ENCODE measurements around the gene MAF. TPM values are rescaled to one million over a fixed set of nuclear protein-coding genes. Genes with fewer than 3 reads are reported as not detected.

MAF gene
- total RNA-seq, 1 experiment from 2014 or later, result 4.9 TPM

- WGBS (ENCODE audit: extremely low coverage, insufficient read length, low lambda C conversion rate), result no CpG with 5 or more reads among the region's 1 CpG
- Histone ChIP-seq H3K27me3 (ENCODE audit: insufficient read depth, low read length) (no peaks in the 10 kb centered on the region), H3K23ac (ENCODE audit: insufficient read length, low read depth, low read length) (no peak overlapping the region), H4K91ac (ENCODE audit: insufficient read length, low read depth, low read length) (no peak overlapping the region), H2AFZ (ENCODE audit: low read length) (no peak overlapping the region), H4K5ac (ENCODE audit: insufficient read length, low read depth, low read length) (no peak overlapping the region), H3K4me2 (ENCODE audit: insufficient read depth, insufficient read length, low read length) (no peak overlapping the region), H3K56ac (ENCODE audit: insufficient read length, low read depth, low read length) (no peak overlapping the region), H3K14ac (ENCODE audit: insufficient read depth, low read length) (no peak overlapping the region), H4K20me1 (ENCODE audit: control insufficient read depth, insufficient read depth, insufficient read length) (no peaks in the 10 kb centered on the region), H2BK120ac (ENCODE audit: low read depth, low read length, poor library complexity, severe bottlenecking) (no peak overlapping the region), H2BK5ac (ENCODE audit: insufficient read length, low read length) (no peak overlapping the region), H2BK15ac (ENCODE audit: low read depth, low read length) (no peak overlapping the region), H3K23me2 (ENCODE audit: insufficient read length, low read depth, low read length, poor library complexity, severe bottlenecking) (no peaks in the 10 kb centered on the region), H2BK12ac (ENCODE audit: insufficient read length, low read depth, low read length) (no peak overlapping the region), H3K18ac (ENCODE audit: insufficient read length, low read depth, low read length) (no peak overlapping the region), H3K9ac (ENCODE audit: extremely low read depth, insufficient read length, low read length) (no peak overlapping the region), H2BK20ac (ENCODE audit: low read depth, low read length, poor library complexity, severe bottlenecking) (no peak overlapping the region), H4K8ac (replicated peaks; ENCODE audit: insufficient read length, low read depth, low read length) (no peak overlapping the region), H3T11ph (ENCODE audit: low read length) (no peak overlapping the region), H3K4ac (ENCODE audit: low read depth, low read length) (no peak overlapping the region), H3K79me1 (ENCODE audit: insufficient read depth, low read depth, low read length, poor library complexity, severe bottlenecking) (no peaks in the 10 kb centered on the region), H3K4me1 (ENCODE audit: insufficient read depth, low read length) (peaks cover 4% of the 10 kb centered on the region; the same call in 1 of the 2 replicates), H3K27ac (ENCODE audit: insufficient read length, low read depth, low read length) (no peak overlapping the region), H3K79me2 (ENCODE audit: insufficient read depth, low read length) (no peaks in the 10 kb centered on the region), H2AK5ac (ENCODE audit: insufficient read length, low read length) (no peak overlapping the region), H3K9me3 (ENCODE audit: control insufficient read depth, low read depth, low read length) (no peaks in the 10 kb centered on the region)
- peaks cover 3 to 6% of the 10 kb centered on the region in 2 experiments; a peak in 2 of 5 replicates for H3K9me3 Mint-ChIP-seq
- no peak for DNase-seq
- peaks cover 0 to 4% (median 0%) of the 10 kb centered on the region in 3 experiments; a peak in 2 of 7 replicates for H3K36me3 Mint-ChIP-seq (ENCODE audit: insufficient read depth in 1 of 3, low read depth in 3 of 3)
- no peak overlapping the region for H3K27ac Mint-ChIP-seq
- peaks cover 10% of the 10 kb centered on the region in 2 experiments for H3K4me1 Mint-ChIP-seq
- peaks cover 5% of the 10 kb centered on the region for H3K27me3 Mint-ChIP-seq (ENCODE audit: low read depth)
- no peak for TF ChIP-seq CTCF (conservative IDR thresholded peaks at IDR 0.05)
- H3K4me3 Mint-ChIP-seq, result no peak overlapping the region
Observed at GRCh38 chr16:79559532-79559931, 41.0 kb downstream of the MAF start.
